NOMO-1 treated with dmso at 0.1 percent for 144 hours (cell line): ENCODE measurements around the gene CCDC87.
"Not testable (repeated sequence)": the region's sequence is repeated elsewhere in the genome, so short reads cannot be mapped to it uniquely, and the experiment has no call there.

Source experiments
- DNase-seq: peaks from one replicate; lab custom pipeline; 2025; ENCODE audit not compliant: unreplicated experiment; lab: John Stamatoyannopoulos, UW

The CCDC87 gene

DNA sequence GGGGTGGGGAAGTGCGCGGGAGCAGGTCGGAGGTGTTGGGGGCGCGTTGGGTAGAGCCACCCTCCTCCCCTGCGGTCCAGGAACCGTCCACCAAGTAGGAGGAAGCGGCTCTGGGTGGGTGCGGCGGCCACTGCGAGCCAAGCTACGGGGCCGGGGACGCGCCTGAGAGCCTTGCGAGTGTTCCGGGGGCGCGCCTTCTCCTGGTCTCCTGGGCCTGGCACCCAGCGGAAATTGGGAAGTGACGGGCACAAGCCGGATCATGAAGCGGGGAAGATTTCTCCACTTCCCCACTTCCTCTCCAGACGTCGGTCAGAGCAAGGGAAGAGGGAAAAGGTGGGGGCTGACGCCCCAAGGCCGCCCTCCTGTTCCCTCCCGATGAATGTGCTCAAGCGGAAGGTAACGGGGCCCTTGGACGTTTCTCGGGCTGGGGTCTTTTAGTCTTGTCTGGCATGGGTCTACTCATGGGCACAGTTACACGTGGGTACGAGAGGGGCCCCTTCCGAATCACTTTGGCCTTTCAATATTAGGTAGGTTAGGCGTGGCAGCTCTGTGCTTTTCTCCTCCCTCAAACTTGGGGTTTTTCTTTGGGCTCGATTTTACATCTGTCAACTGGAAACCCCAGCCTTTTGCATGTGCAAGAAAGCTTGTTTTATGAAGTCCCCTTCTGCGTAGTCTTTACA lies 24.4 kb upstream of the CCDC87 start:
- no peak for DNase-seq

DNA sequence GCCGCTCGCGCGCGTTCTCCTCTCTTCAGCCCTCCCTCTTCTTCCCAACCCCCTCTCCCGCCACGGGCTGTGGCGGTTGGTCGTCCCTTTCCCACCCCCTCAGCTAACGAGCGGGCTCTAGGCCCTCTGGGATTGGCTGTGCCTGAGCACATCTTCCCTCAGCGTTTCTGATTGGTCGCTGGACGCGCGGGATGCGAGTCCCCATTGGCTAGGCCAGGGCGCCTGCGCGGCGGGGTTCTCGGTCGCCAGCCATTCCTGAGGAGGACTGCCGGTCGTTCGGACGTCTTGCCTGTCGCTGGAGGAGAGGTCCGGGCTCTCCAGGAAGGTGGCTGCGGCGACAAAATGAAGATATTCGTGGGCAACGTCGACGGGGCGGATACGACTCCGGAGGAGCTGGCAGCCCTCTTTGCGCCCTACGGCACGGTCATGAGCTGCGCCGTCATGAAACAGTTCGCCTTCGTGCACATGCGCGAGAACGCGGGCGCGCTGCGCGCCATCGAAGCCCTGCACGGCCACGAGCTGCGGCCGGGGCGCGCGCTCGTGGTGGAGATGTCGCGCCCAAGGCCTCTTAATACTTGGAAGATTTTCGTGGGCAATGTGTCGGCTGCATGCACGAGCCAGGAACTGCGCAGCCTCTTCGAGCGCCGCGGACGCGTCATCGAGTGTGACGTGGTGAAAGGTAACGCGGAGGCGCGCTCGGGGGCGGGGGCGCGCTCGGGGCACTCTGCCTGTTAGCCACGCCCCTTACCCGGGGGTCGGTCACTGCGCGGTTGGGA lies 23.7 kb upstream of the CCDC87 start, which contains the start of gene RBM14:
TSS of gene RBM14 (plus strand) at position 252 of the 776 bp plus-strand sequence. CDS start at position 343, 91 bp downstream.
- DNase-seq: peak; percentile 98

DNA sequence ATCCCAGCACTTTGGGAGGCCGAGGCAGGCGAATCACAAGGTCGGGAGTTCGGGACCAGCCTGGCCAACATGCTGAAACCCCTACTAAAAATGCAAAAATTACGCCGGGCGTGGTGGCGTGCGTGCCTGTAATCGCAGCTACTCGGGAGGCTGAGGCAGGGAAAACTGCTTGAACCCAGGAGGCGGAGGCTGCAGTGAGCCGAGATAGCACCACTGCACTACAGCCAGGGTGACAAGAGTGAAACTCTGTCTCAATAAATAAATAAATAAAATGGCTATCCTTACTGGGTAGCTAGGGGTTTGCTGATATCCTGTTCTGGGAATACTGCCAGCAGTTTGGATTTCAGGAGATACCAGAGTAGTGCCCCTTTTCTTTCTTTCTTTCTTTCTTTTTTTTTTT lies 21.2 kb upstream of the CCDC87 start:
- DNase-seq: no peak

DNA sequence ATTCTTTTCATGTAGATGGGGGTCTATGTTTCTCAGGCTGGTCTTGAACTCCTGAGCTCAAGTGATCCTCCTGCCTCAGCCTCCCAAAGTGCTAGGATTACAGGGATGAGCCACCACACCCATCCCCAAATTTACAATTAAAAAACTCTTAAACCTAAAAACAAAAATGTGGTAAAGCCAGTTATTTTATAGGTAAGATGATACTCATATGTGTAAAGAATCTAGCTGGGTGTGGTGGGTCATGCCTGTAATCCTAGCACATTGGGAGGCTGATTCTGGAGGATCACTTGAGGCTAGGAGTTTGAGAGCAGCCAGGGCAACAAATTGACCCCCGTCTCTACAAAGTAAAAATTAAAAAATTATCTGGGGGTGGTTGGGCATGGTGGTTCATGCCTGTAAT lies 19.6 kb upstream of the CCDC87 start:
- DNase-seq: no peak

DNA sequence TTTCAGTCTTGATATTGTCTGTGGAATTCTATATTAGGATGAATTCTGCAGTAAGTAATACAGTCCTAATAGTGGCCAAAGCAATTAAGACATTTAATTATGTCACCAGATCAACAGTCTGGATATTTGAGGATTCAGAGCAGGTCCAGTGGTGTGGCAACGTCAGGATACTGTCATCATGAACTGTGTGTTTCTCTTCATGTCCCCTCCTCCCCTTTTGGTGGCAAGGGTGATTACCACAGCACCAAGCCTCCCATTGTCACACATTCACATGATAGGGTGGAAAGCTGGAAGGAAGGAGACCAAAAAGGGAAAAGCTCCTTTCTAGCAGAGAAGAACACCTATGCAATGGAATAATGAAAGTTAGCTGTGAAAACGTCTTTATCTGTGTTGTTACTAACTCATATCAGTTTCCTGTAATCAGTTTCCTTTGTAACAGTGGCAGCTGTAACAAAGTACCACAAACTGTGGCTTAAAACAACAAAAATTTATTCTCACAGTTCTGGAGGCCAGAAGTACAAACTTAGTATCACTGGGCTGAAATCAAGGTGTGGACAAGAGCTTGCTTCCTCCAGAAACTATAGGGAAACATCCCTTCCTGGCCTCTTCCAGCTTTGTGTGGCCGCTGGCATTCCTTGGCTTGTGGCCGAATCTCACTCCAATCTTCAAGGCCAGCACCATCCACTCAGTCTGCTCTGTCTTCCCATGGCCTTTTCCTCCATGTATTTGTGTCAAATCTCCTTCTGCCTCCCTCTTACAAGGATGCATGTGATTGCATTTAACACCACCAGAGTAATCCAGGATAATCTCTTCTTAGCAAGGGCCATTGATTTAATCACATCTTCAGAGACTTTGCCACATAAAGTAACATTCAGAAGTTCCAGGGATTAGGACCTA lies 17.1 kb upstream of the CCDC87 start:
- no peak for DNase-seq

DNA sequence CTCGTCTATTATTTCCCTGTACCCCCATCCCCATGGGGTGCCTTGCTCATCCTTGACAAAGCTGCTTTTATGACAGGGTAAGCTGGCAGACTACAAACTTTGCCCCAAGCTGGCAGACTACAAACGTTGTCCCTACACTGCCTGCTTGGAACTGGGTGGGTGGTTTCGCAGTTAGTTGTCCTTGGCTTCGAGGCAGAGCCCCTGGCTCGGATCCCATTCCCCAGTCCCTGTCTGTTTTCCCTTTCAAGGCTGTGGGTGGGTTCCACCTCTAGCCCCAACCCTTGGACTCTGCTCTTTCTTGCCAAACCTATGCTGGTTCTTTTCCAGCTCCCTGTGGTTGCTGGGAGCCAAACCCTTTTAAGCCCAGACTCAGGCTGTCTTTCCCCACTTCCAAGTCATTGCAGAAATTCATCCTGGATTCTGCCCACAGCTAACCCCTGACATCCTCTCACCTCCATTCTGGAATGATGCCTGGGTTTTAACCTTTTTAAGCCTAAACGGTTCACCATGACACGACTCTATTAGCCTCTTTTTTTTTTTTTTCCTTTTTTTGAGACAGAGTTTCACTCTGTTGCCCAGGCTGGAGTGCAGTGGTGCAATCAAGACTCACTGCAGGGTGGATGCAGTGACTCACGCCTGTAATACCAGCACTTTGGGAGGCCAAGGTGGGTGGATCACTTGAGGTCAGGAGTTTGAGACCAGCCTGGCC lies 14.4 kb upstream of the CCDC87 start:
- DNase-seq: no peak

DNA sequence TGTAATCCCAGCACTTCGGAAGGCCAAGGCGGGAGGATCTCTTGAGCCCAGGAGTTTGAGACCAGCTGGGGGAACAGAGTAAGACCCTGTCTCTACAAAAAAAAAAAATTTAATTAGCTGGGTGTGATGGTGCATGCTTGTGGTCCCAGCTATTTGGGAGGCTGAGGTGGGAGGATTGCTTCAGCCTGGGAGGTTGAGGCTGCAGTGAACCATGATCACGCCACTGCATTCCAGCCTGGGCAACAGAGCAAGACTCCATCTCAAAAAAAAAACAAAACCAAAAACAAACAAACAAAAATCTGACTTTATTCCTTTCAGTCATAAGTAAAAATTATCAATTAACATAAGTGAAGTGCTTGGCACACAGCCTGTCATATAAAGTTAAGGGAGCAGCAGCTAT lies 13.7 kb upstream of the CCDC87 start:
- not testable (repeated sequence) for DNase-seq

DNA sequence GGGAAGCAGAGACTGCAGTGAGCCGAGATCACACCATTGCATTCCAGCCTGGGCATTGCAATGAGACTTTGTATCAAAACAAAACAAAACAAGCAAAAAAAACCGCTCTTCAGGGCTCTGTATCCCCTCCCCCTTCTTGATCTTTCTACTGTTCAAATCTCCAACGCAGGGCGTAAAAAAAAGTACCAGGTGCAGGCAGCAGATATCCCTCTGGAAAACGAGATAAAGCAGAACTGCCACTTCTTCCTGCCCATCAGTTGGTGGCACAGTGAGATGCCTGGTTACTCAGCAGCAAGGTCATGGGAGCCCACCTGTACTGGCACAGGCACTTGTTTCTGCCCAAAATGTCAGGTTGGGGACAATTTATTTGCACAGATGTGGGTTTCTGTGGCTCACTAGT lies 11.3 kb upstream of the CCDC87 start:
- DNase-seq: no peak

DNA sequence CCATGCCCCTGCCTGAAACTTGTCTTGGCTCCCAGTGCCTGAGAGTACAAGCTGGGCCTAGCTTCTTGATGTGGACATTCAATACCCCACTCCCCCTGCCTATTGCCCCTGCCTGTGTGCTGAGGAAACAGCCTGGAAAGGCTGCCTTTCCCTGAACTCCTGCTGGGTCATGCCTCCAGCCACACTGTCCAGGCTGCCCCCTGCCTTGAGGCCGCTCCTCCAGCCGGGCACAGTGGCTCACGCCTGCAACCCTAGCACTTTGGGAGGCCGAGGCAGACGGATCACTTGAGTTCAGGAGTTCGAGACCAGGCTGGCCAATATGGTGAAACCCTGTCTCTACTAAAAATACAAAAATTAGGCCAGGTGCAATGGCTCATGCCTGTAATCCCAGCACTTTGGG lies 10.2 kb upstream of the CCDC87 start:
- DNase-seq: no peak

DNA sequence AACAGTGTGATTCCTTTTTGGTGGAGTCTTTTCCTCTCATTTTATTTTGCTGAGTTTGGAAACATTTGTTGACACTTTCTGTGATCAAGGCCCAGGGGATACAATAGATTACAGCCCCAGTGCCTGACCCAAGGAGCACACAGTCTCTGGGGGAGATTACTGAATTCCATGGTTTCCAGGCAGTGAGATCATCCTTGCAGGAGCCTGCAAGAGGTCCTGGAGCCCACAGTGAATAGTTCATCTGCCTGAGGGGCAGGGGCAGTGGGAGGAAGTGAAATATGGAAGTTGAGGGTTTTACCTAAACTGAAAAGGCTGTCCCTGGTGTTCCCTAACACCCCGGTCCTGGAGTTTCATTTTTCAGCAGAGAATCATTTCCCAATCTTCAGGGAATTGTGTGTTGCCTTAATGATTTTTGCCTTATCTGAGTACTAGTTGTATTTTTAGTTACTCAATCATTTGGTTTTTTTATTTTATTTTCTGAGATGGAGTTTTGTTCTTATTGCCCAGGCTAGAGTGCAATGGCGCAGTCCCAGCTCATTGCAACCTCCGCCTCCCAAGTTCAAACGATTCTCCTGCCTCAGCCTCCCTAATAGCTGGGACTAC lies 7.9 kb upstream of the CCDC87 start:
- no peak for DNase-seq

DNA sequence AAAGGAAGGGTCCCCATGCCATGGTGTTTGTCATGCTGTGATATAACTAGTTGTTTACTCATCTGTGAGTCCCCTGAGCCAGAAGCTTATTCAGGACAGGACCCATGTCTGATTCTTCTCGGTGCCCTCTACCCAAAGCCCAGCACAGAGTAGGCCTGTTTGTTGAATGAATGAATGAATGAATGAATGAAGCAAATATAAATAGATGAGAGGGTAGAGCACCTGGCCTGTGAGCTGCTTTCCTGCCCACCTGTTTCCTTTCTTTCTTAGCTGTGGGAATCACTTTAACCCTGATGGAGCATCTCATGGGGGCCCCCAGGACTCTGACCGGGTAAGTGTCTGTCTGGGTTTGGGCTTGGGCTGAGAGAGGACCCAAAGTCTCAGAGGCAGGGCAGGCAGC lies 7.4 kb upstream of the CCDC87 start:
- DNase-seq: no peak

DNA sequence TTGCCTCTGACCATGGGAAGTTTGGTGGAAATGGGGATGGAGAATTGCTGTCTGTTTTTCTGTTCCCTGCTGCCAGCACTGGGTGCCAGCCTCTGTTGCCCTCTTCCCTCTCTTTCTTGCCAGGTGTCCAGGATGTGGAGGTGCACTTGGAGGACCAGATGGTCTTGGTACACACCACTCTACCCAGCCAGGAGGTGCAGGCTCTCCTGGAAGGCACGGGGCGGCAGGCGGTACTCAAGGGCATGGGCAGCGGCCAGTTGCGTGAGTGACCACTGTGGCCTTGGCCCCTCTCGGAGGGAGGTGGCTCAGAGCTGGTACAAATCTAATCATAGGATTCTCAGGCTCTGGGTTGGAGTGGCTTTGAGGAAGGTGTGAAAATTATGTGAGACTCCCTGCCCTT lies 6.1 kb upstream of the CCDC87 start:
- DNase-seq: no peak

DNA sequence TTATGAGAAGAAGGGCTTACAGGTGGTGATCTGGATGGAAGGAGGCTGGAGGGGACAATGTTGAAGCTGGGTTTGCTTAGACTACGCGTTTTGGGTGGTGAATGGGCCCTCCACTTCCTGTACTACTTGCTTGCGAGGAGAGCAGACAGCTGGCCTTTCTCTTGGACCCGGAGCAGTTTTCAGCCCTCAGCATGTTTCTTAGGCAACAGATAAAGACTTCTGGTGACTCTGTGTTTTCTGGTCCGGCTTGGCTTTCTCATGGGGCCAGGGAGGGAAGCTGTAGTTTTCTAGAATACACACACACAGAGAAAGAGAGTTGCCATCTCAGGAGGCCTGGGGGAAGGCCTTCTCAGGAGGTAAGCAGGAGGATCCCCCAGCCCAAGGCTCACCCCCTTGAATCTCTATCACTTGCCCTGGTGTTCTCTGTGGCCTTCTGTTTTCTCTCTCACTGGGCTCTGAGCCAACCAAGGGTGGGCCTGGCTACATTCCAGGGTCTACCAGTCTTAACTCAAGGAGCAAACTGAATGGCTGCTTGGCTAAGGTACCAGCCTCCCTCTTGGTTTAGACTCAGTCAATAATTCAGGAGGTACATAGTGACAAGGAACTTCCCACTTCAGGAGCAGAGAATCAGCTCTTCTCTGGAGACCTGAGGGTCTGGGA lies 2.5 kb upstream of the CCDC87 start:
- peak; percentile 76 for DNase-seq

DNA sequence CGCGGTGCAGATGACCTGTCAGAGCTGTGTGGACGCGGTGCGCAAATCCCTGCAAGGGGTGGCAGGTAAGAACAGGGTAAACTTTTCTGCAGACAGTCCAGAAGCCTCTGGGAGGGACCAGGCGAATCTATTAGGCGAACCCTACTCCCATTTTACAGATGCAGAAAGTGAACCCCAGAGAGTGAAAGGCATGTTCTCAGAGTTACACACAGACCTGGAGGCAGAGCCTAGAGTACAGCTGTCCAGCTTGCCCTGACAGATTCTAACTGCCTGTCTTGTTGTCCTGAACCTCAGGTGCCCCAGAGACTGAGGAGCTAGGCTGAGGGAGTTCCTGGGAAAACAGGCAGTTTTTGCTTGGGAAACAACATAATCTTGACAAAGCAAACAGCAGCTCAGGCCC lies 787 bp upstream of the CCDC87 start:
- no peak for DNase-seq

DNA sequence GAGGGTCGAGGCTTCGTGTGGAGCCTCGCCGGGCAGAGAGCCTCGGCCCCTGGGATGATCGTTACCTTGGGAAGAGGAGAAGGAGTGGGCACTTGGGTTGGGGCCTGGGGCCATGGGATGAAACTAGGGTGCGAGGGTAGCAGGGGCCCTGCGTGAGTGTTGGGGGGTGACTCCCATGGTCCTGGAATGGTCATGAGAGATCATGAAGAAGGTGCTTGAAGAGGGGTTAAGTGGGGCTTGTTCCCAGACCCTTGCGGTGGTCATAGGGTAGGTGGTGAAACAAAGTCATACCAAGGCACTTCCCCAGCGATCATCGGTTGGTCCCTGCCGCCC lies 406 bp upstream of the CCDC87 start:
- DNase-seq: no peak

DNA sequence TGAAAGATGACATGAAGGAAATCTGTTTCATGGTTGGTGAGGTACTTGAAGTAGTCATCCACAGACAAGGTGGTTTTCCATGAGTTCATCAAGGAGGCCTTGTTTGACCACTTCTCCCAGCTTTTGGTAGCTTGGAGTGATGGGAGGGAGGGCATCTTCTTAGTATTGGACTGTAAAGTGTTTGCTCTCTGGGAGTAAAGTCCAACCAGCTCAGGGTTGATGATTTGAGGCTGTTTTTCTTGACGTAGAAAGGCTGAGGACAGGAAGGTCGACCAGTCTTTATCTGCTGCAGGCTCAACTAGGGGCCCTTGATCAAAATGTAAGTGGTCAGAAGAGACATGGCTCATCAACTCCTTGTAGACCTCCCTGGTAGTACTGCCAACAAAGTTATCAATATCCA lies 1.7 kb downstream of the CCDC87 start:
- no peak for DNase-seq

DNA sequence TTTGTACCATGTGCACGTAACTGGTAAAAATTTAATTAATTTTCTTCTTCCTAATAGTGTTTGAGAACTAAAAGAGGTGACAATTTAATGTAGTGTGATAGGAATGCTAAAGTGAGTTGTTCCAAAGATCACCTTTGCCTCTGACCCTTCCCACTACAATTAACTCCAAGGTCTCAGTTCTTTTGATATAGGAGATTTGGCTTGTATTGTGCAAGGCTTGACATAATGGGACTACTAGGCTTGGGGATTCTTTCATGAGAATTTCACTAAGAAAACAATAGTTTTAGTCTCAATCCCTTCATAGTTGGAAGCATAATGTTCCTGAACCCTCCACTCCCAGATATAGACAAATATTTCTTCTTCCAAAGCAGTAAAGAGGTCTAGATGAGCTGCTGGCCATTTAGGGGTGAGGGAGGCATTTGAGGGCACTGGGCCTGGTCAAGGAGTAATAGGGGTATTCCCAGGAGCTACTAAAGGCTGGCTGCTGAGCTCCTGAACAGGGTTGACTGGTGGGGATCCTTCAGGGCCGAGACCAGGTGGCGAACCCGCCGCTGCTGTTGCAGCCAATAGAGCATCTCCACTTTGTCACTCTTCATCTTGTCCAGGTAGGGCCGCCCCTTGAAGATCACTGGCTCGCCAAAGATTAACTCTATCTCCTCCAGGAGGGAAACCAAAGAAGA lies 2.7 kb downstream of the CCDC87 start:
- no peak for DNase-seq

DNA sequence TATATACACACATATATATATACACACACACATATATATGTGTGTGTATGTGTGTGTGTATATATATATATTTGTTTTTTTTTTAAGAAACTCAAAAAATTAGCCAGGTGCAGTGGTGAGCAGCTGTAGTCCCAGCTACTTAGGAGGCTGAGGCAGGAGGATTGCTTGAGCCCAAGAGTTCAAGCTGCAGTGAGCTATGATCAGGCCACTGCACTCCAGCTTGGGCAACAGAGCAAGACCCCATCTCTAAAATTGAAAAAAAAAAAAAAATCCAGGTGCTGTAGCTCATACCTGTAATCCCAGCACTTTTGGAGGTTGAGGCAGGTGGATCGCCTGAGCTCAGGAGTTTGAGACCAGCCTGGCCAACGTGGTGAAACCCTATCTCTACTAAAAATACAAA lies 3.5 kb downstream of the CCDC87 start:
- DNase-seq: not testable (repeated sequence)

DNA sequence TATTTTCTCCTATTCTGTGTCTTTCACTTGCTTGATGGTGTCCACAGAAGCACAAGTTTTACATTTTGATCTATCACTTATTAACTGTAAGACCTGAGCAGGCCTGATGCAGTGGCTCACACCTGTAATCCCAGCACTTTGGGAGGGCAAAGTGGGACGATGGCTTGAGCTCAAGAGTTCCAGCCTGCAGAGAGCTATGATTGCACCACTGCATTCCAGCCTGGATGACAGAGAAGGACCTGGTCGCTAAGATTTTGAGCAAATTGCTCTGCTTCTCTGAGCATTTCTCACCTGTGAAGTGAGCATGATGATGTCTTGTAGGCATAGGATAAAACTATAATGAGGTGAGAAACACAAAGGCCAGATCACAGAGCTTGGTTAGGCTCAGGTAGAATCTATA lies 6.7 kb downstream of the CCDC87 start:
- no peak for DNase-seq

DNA sequence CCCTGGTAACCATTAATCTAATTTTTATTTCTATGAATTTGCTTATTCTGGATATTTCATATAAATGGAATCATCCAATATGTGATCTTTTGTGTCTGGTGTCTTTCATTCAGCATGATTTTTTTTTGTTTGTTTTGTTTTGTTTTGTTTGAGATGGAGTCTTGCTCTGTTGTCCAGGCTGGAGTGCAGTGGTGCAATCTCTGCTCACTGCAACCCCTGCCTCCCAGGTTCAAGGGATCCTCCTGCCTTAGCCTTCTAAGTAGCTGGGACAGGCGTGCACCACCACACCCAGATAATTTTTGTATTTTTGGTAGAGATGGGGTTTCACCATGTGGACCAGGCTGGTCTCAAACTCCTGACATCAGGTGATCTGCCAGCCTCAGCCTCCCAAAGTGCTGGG lies 7.4 kb downstream of the CCDC87 start:
- not testable (repeated sequence) for DNase-seq
